MM.1S (cell line): ENCODE measurements around the gene ENG.

ENCODE experiments used
- DNase-seq: peaks from one replicate; pipeline ENCODE4 v3.0.0-alpha.2; 2015
- H2AFZ ChIP-seq: fragments of 300-600 bp; sonication (generic); 2 replicates; pipeline ENCODE4 v1.6.0; 2016; ENCODE audit warnings: antibody characterized with exemption, low read length
- H3F3A ChIP-seq: fragments of 300-600 bp; sonication (generic); 2 replicates; pipeline ENCODE4 v1.6.1; 2016; ENCODE audit warnings: mild to moderate bottlenecking, antibody characterized with exemption, low read length, moderate library complexity, mixed read lengths; ENCODE audit not compliant: insufficient read depth
- H3K27ac ChIP-seq: fragments of 300-600 bp; sonication (generic); 2 replicates; pipeline ENCODE4 v1.5.1; 2016; ENCODE audit warnings: mild to moderate bottlenecking, low read length
- H3K27me3 ChIP-seq: fragments of 300-600 bp; sonication (generic); replicated peaks from 2 replicates; pipeline ENCODE4 v1.6.0; 2016; ENCODE audit warnings: low read length; ENCODE audit not compliant: insufficient read depth
- H3K36me3 ChIP-seq: fragments of 300-600 bp; sonication (generic); replicated peaks from 2 replicates; pipeline ENCODE4 v1.6.1; 2016; ENCODE audit warnings: mild to moderate bottlenecking, low read length, mixed read lengths; ENCODE audit not compliant: insufficient read depth
- H3K4me1 ChIP-seq: fragments of 300-600 bp; sonication (generic); 2 replicates; pipeline ENCODE4 v1.6.1; 2016; ENCODE audit warnings: low read length, mixed read lengths
- H3K4me2 ChIP-seq: fragments of 300-600 bp; sonication (generic); 2 replicates; pipeline ENCODE4 v1.6.0; 2016; ENCODE audit warnings: low read depth, low read length
- H3K4me3 ChIP-seq: fragments of 300-600 bp; sonication (generic); 2 replicates; pipeline ENCODE4 v1.5.1; 2016; ENCODE audit warnings: low read length, mixed read lengths
- H3K79me2 ChIP-seq: fragments of 300-600 bp; sonication (generic); 2 replicates; pipeline ENCODE4 v1.6.1; 2016; ENCODE audit warnings: mixed run types, low read length, mixed read lengths
- H3K9ac ChIP-seq: fragments of 300-600 bp; sonication (generic); 2 replicates; pipeline ENCODE4 v1.6.1; 2016; ENCODE audit warnings: low read length, mixed read lengths
- H3K9me2 ChIP-seq: fragments of 300-600 bp; sonication (generic); replicated peaks from 2 replicates; pipeline ENCODE4 v1.6.1; 2016; ENCODE audit warnings: mild to moderate bottlenecking, low read length, mixed read lengths; ENCODE audit not compliant: insufficient read depth
- H3K9me3 ChIP-seq: fragments of 300-600 bp; sonication (generic); replicated peaks from 2 replicates; pipeline ENCODE4 v1.6.1; 2016; ENCODE audit warnings: mild to moderate bottlenecking, low read length, mixed read lengths; ENCODE audit not compliant: insufficient read depth
- H4K20me1 ChIP-seq: fragments of 300-600 bp; sonication (generic); 2 replicates; pipeline ENCODE4 v1.6.1; 2016; ENCODE audit warnings: mild to moderate bottlenecking, low read length, moderate library complexity, mixed read lengths; ENCODE audit not compliant: insufficient read depth
- EZH2 ChIP-seq: fragments of 300-600 bp; sonication (generic); optimal IDR thresholded peaks from 2 replicates; pipeline ENCODE3; 2017; ENCODE audit warnings: low read depth, mild to moderate bottlenecking, antibody characterized with exemption, low read length, mixed read lengths
- EZH2phosphoT487 ChIP-seq: fragments of 300-600 bp; sonication (generic); IDR thresholded peaks from 2 replicates; pipeline ENCODE4 v1.6.1; 2018; ENCODE audit warnings: antibody characterized with exemption, low read length
- TF ChIP-seq, protein P1 (sequence below): fragments of 300-600 bp; sonication (generic); IDR thresholded peaks from 2 replicates; pipeline ENCODE4 v1.5.1; 2016; ENCODE audit warnings: antibody characterized with exemption, low read length, mixed read lengths

ENG gene

DNA sequence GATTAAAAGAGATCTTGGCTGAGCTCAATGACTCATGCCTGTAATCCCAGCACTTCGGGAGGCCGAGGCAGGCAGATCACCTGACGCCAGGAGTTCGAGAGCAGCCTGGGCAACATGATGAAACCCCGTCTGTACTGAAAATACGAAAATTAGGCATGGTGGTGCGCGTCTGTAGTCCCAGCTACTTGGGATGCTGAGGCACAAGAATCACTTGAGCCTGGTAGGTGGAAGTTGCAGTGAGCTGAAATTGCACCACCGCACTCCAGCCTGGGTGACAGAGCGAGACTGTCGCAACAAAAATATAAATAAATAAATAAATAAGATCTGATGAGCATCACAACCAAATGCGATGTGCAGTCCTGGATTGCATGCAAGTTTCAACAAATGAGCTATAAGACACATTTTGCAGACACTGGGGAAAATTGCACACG lies 8.7 kb upstream of the ENG start:
- H3K36me3 ChIP-seq, result no peaks in the 10 kb centered on the region
- H3K79me2 ChIP-seq, result no peaks in the 10 kb centered on the region
- H3K9me3 ChIP-seq, result no peaks in the 10 kb centered on the region
- H2AFZ ChIP-seq, result no peak overlapping the region
- no peak for TF ChIP-seq EZH2phosphoT487
- TF ChIP-seq, protein P1, sequence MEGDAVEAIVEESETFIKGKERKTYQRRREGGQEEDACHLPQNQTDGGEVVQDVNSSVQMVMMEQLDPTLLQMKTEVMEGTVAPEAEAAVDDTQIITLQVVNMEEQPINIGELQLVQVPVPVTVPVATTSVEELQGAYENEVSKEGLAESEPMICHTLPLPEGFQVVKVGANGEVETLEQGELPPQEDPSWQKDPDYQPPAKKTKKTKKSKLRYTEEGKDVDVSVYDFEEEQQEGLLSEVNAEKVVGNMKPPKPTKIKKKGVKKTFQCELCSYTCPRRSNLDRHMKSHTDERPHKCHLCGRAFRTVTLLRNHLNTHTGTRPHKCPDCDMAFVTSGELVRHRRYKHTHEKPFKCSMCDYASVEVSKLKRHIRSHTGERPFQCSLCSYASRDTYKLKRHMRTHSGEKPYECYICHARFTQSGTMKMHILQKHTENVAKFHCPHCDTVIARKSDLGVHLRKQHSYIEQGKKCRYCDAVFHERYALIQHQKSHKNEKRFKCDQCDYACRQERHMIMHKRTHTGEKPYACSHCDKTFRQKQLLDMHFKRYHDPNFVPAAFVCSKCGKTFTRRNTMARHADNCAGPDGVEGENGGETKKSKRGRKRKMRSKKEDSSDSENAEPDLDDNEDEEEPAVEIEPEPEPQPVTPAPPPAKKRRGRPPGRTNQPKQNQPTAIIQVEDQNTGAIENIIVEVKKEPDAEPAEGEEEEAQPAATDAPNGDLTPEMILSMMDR, result no peak
- H3K27me3 ChIP-seq, result no peaks in the 10 kb centered on the region
- no peak overlapping the region for H3K4me2 ChIP-seq
- no peak overlapping the region for H3K9ac ChIP-seq
- H4K20me1 ChIP-seq, result no peaks in the 10 kb centered on the region
- no peaks in the 10 kb centered on the region for H3K4me1 ChIP-seq
- no peak for DNase-seq
- H3K9me2 ChIP-seq, result no peaks in the 10 kb centered on the region
- H3F3A ChIP-seq, result no peaks in the 10 kb centered on the region
- H3K27ac ChIP-seq, result no peak overlapping the region
- no peak overlapping the region for H3K4me3 ChIP-seq

DNA sequence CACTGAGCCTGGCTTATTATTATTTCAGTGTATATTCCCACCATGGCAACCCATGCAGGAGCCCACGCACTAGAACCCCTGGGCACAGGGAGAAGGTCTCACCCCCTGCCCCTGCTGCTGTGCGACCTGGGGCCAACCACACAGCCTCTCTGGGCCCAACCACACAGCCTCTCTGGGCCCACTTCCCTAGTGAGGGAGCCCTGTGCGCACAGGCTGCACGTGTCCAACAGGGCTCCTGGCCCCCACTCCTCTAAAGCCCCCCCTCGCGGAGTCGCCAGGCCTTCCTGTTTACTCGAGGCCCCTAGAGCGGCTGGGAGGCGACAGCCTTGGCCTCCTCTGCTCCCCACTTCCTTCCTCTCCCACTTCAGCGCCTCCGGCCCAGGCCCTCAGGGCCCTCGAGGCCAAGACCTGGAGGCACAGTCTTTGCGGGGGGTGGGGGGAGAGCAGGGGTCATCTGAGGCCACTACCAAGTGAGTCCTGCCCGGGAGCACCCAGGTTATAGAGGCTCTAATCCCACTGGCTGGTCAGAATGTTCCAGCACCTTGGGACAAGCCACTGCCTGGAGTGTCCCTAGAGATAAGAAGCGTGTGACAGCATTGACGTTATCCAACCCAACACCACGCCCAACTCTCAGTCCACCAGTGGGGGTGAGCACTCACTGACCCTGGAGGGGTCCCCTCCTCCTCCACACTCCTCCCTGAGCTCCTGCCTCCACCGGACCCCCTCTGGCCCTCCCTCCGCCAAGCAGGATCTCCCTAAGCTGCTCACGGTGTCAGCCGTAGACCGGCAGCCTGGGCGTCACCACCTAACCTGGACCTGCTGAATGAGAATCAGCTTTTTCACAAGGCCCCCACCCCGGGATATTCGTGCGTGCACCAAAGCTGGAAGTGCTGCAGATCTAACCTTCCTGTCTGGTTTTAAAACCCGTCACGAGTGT lies 7.9 kb upstream of the ENG start:
- no peaks in the 10 kb centered on the region for H4K20me1 ChIP-seq
- no peak for DNase-seq
- no peaks in the 10 kb centered on the region for H3F3A ChIP-seq
- H3K9ac ChIP-seq, result no peak overlapping the region
- no peaks in the 10 kb centered on the region for H3K36me3 ChIP-seq
- TF ChIP-seq, protein P1, result no peak
- TF ChIP-seq EZH2, result no peak
- no peak for TF ChIP-seq EZH2phosphoT487
- no peak overlapping the region for H3K4me2 ChIP-seq
- H3K9me3 ChIP-seq, result no peaks in the 10 kb centered on the region
- H3K27ac ChIP-seq, result no peak overlapping the region
- H3K4me1 ChIP-seq, result no peaks in the 10 kb centered on the region
- H3K9me2 ChIP-seq, result no peaks in the 10 kb centered on the region
- no peaks in the 10 kb centered on the region for H3K79me2 ChIP-seq
- no peak overlapping the region for H2AFZ ChIP-seq
- no peak overlapping the region for H3K4me3 ChIP-seq
- no peaks in the 10 kb centered on the region for H3K27me3 ChIP-seq

DNA sequence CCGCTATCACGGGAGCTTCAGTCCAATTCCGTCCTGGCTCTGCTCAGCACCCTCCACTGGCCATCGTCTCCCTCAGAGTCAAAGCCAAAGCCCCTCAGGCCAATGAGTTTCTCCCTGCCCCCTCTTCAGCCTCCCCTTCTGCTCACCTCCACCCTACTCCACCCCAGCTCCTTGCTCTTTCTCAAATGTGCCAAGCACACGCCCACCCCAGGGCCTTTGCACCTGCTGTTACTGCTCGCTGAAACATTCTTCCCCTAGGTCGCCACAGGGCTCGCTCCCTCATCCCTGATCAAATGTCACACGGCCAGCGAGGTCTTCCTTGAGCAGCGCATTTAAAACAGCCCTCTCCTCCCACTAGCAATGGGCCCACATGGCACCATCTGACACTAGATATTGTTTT lies 6.3 kb upstream of the ENG start:
- no peaks in the 10 kb centered on the region for H3K79me2 ChIP-seq
- H3K9me2 ChIP-seq, result no peaks in the 10 kb centered on the region
- no peaks in the 10 kb centered on the region for H3K27me3 ChIP-seq
- H3K27ac ChIP-seq, result no peak overlapping the region
- no peaks in the 10 kb centered on the region for H3K36me3 ChIP-seq
- H3K4me3 ChIP-seq, result no peak overlapping the region
- H4K20me1 ChIP-seq, result no peaks in the 10 kb centered on the region
- TF ChIP-seq, protein P1, result no peak
- TF ChIP-seq EZH2phosphoT487 (no peak), EZH2 (no peak)
- H3K4me2 ChIP-seq, result no peak overlapping the region
- no peak for DNase-seq
- H3K9me3 ChIP-seq, result no peaks in the 10 kb centered on the region
- H3K9ac ChIP-seq, result no peak overlapping the region
- no peaks in the 10 kb centered on the region for H3K4me1 ChIP-seq
- H3F3A ChIP-seq, result no peaks in the 10 kb centered on the region
- H2AFZ ChIP-seq, result no peak overlapping the region
